GM19328 (cell line): Measurements from ENCODE around the gene SDHA.
"Not testable (repeated sequence)": the region's sequence is repeated elsewhere in the genome, so short reads cannot be mapped to it uniquely, and the experiment has no call there.

Experiments
- ATAC-seq: cut with Tn5 transposase; IDR thresholded peaks from one replicate; pipeline ENCODE4 v1.9.1; 2021; ENCODE audit warnings: mild to moderate bottlenecking, moderate library complexity; ENCODE audit not compliant: unreplicated experiment

Gene SDHA

GRCh38 chr5:196350-196749 lies 21.8 kb upstream of the SDHA start:
- ATAC-seq: no peak

- ATAC-seq: not testable (repeated sequence)
These were observed 21.1 kb upstream of the SDHA start for GRCh38 chr5:197031-197430.

DNA sequence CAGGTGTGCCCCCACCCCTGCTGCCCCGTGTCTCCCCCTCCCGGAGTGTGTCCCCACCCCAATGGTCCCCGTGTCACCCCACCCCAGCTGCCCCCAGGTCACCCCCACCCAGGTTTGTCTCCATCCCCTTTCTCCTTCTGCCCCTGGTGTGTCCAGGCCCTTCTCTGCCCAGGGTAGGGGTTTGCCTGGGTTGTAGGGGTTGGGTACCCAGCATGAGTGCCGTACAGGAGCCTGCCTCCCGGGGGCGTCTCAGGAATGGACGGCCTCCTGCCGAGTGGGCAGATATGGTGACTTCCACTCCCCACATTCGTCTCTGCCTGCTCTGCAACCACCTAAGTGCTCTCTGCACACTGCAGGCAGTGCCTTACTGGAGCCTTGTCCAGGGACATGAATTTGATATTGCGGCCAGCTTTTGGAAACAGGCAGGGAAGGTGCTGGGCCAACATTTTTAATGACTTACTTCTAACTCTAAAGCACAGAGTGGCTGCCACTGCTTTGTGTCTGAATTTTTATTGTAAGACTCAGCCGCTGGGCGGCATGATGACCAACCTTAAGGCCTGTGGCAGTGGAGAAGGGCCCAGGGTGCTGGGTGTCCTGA lies 20.1 kb upstream of the SDHA start:
- no peak for ATAC-seq

DNA sequence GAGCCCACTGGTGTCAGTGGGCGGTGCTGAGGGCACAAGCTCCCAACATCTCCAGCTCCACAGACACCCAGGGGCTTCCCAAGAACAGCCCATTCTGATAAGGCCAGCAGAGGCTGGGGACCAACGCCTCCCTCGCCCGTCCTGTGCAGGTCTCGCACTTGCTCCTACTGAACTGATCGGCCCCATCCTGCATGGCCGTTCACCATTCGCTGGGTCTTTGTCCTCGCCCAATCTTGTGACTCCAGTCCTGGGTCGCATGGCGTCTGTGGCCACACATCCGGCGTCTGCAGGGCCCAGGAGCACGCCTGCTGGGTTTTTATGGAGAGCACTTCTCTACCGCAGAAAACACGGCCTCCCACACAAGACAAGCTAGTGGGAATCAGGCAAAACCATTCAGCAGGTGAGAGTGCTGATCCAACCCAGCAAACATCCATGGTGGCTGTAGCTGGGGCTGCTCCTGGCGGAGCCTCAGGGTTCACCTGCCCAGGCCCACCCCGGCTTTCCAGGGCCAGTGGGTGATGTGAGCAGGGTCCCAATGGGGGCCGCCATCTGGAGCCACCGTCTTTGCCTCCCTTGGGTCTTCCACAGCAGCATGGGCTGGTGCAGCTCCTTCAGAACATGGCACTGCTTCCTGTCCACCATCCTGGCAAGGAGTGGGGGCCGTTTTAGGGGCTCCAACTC lies 19.5 kb upstream of the SDHA start:
- ATAC-seq: no peak

DNA sequence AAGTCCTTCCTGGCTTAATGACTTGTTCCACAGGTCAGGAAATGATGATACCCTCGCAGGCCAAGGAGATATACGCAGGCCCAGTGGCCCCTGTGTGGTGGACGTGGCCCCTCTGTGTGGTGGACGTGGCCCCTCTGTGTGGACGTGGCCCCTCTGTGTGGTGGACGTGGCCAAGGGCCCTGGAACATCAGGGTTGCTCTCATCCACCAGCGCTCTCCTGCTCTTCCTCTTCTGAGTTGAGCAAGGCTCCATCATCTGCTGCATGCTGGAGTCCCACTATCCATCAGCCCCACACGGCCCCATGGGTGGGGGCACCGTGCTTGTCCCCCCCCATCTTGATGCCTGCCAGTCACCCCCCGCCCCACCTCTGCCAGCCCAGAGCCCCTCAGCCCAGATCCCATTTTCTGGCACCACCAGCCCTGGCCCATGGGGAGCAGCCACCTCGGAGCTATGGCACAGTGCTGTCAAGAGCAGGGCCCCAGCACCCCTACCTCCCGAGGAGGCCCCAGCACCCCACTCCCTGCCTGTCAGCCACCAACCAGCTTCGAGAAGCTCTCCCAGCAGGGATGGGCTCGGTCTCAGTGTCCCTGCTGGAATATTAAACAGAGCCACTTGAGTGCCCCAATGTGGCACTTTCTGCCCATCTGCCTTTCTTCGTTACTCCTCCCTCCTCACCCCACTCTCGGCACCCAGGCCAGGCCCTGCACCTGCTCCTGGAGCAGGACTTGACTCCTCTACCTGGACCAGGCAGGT lies 18.7 kb upstream of the SDHA start:
- no peak for ATAC-seq

DNA sequence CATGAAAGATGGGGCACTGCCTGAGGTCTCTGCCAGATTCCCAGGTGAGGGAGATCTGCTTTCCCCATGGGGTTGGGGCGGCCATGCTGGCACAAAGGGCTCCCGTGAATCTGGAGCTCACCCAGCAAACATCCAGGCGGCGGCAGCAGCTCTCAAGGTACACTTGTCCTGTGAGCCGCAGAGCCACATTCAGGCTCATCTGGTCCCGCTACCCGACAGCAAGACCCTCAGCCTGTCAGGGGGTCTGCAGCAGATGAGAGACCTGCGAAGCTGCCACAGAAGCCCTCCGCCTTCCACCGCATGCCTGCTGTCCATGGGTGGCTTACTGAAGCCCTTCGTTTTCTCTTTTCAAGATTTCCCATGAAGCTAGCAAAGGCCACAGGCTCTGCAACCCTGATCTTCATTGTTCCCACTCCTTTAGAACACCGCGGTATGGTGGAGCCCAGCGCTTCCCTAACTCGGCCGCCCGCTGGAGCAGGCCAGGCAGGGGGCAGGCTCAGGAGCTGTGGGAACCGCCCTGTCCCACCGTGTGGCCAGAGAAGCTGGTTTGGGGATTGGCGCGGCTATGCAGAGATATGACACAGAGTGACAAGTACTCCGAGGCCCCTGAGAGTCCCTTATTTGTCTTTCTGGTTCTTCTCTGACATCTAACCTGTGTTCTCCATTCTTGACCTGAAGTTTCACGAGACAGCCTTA lies 18.0 kb upstream of the SDHA start:
- no peak for ATAC-seq

DNA sequence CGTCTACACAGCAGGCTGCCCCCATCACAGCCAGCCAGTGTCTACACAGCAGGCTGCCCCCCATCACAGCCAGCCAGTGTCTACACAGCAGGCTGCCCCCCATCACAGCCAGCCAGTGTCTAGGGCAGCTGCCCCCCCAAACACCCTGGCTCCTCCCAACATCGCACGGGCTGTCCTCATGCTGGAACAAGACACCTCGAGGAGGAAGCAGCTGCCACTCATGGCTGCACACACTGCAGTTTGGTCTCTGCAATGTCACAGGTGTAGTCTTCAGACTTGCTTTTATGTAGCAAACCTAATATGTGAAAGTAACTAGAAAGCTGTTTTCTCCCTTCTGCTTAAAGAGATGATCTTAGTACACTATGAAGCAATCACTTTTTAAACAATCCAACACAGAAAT lies 17.1 kb upstream of the SDHA start:
- no peak for ATAC-seq

- ATAC-seq: no peak
These were observed 16.4 kb upstream of the SDHA start for GRCh38 chr5:201672-202071.

- ATAC-seq: no peak
These were observed 14.7 kb upstream of the SDHA start for GRCh38 chr5:203246-203930.

- ATAC-seq: no peak
These were observed 14.1 kb upstream of the SDHA start for GRCh38 chr5:204001-204400.

GRCh38 chr5:204462-204861 lies 13.7 kb upstream of the SDHA start:
- ATAC-seq: no peak

- no peak for ATAC-seq
These were observed 13.0 kb upstream of the SDHA start for GRCh38 chr5:204966-205670.

DNA sequence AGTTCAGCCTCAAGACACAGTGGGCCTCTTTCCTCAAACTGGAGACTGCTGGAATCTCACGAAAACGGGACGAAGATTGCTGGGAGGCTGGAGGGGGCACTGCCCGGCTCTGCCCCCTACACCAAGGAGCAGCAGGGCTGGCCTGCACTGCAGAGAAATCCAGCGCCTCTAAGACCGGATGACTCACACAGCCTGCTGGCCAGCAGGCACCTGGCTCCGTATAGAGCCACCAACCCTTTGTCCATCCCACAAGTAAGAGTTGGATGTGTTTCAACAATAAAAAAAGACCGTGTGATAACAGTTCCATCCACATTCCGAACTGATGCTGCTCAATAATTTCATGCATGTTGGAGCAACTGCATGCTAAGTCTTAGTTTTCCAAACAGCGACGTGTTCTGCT lies 11.7 kb upstream of the SDHA start:
- ATAC-seq: no peak

DNA sequence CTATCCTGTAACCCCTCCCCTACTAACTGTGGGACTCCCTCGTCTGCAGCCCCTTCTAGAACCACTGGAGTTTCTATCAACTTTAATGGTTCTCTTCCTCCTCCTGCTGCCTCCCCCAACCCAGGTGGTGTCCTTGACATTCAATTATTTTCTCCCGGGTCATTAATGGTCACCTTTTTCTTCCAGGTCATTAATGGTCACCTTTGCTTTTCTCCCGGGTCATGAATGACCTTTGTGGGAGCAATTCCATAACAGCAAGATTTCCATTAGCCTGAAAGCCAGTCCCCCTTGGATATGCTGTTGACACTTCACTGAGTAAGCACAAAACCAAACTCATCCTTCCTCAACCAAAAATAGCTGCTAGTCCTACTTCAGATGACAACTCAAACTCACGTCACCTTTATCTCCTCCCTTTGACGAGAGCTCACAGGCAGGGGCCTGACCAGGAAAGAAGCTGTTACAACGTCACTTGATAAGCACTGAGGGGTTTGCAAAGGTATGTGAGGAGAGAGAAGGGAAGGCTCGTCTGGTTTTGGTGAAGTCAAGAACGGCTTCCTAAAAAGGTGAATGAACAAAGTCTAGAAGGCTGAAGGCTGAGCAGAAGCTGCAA lies 11.1 kb upstream of the SDHA start:
- no peak for ATAC-seq

GRCh38 chr5:207599-207998 lies 10.5 kb upstream of the SDHA start:
- no peak for ATAC-seq

DNA sequence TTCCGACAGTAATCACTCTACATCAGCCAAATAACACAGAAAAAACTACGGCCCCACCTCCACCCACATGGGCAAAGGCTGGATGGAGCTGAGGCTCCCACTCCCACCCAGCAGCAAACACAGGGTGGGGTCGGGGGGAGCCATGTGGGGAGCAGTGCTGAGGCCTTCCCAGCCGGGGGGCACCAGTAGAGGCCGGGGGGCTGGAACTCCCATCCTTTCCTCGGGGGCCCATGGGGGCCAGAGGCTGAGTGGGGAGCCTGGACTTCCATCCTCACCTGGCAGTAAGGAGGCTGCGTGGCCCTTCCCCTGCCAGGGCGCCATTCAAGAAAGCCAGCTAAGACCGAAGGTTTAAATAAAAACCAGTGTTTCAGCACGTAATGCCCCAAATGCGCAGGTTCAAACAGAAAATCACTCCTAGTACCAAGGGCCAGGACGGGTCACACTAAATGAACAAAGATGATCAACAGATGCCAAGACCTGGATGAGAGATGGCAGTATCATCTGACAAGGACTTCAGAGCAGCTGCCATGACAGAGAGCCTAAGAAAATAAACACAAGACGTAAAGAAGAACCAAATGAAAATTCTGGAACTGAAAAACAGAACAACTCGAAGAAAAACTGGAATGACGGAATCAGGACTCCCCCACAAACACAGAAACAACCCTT lies 9.5 kb upstream of the SDHA start:
- no peak for ATAC-seq

GRCh38 chr5:213803-214395 lies 4.2 kb upstream of the SDHA start:
- no peak for ATAC-seq

GRCh38 chr5:215256-215655 lies 2.9 kb upstream of the SDHA start:
- not testable (repeated sequence) for ATAC-seq

DNA sequence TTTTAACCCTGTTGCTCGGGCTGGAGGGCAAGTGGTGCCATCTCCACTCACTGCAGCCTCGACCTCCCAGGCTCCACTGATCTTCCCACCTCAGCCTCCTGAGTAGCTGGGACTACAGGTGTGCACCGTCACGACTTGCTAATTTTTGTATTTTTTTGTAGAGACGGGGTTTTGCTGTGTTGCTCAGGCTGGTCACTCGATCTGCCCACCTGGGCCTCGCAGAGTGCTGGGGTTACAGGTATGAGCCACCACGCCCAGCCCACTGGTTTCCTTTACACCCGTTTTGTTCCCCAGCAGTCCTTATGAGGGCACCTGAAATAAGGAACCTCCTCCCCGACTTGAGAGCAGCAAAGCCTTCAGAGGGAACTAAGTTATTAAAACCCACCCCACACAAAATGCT lies 2.0 kb upstream of the SDHA start:
- not testable (repeated sequence) for ATAC-seq
